Immature natural killer cell (primary cell): Measurements from ENCODE around the gene CEP112. TPM values are rescaled to one million over a fixed set of nuclear protein-coding genes. Genes with fewer than 3 reads are reported as not detected.
"Not testable (repeated sequence)": the region's sequence is repeated elsewhere in the genome, so short reads cannot be mapped to it uniquely, and the experiment has no call there.

Experiments used
- DNase-seq, 3 donors: peaks; one replicate each; pipeline ENCODE4 v3.0.0; 2022; ENCODE audit warnings: mixed read lengths in 1 of 3
- H3K27ac Mint-ChIP-seq, 6 donors: one replicate each; pipeline ENCODE4 v1.8.0; 2020; ENCODE audit warnings: mixed read lengths in 6 of 6, mild to moderate bottlenecking in 5 of 6, inconsistent platforms in 4 of 6, moderate library complexity in 3 of 6
- H3K27me3 Mint-ChIP-seq, 3 donors: one replicate each; pipeline ENCODE4 v1.8.0; 2020 to 2021; ENCODE audit warnings: low read depth in 3 of 3, mild to moderate bottlenecking in 3 of 3, mixed read lengths in 3 of 3, moderate library complexity in 3 of 3, inconsistent platforms in 1 of 3
- H3K36me3 Mint-ChIP-seq, 3 donors: one replicate each; pipeline ENCODE4 v1.8.0; 2020; ENCODE audit warnings: mixed read lengths in 3 of 3, inconsistent platforms in 2 of 3, mild to moderate bottlenecking in 2 of 3
- H3K4me1 Mint-ChIP-seq, 2 donors: one replicate each; pipeline ENCODE4 v1.8.0; 2020; ENCODE audit warnings: inconsistent platforms in 2 of 2, mild to moderate bottlenecking in 2 of 2, mixed read lengths in 2 of 2, moderate library complexity in 1 of 2
- H3K4me3 Mint-ChIP-seq, 5 donors: one replicate each; pipeline ENCODE4 v1.8.0; 2020; ENCODE audit warnings: mild to moderate bottlenecking in 5 of 5, mixed read lengths in 5 of 5, inconsistent platforms in 3 of 5, moderate library complexity in 3 of 5
- H3K9me3 Mint-ChIP-seq, 6 donors: one replicate each; pipeline ENCODE4 v1.8.0; 2020; ENCODE audit warnings: mild to moderate bottlenecking in 6 of 6, mixed read lengths in 6 of 6, inconsistent platforms in 4 of 6, moderate library complexity in 3 of 6
- polyA plus RNA-seq, 3 donors: library from polyadenylated mRNA; unstranded; fragments of 300-500 nt; fragmentation: Illumina TruSeq; gene quantifications; one replicate each; pipeline ENCODE4 v1.2.3, GENCODE V29; 2021

The CEP112 gene
- polyA plus RNA-seq, 3 donors from 2014 or later, result 0.13 to 0.25 TPM; not detected in 1

- Mint-ChIP-seq H3K27ac (no peak overlapping the region), H3K4me3 (no peak overlapping the region), H3K36me3 (no peaks in the 10 kb centered on the region), H3K4me1 (no peaks in the 10 kb centered on the region), H3K27me3 (peaks cover 0 to 3% (median 0%) of the 10 kb centered on the region in 3 donors), H3K9me3 (no peaks in the 10 kb centered on the region)
- DNase-seq, result no peak
Observed at GRCh38 chr17:65685110-65685509, 506.8 kb downstream of the CEP112 start.

DNA sequence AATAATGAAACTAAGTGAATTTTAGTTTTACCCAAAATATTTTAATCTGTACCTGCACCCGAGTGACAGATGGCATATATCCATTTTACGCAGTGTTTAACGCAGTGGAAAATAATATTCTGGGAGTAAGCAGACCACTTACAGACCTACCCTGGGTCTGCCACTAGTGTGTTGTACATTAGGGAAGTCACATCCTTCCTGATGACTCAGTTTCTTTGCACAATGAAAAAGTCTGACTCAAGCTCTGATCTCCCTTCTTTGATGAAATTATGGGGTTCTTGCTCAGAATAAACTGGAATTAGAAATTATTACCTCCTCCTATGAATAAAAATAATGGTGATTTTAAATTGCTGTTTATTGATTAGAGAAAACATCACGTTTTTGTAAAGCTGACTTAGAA, 507.3 kb downstream of the CEP112 start:
- H3K36me3 Mint-ChIP-seq, result no peaks in the 10 kb centered on the region
- H3K27ac Mint-ChIP-seq, result no peak overlapping the region
- no peaks in the 10 kb centered on the region for H3K9me3 Mint-ChIP-seq
- no peak for DNase-seq
- H3K4me3 Mint-ChIP-seq, result no peak overlapping the region
- H3K4me1 Mint-ChIP-seq, result no peaks in the 10 kb centered on the region
- peaks cover 0 to 3% (median 3%) of the 10 kb centered on the region in 3 donors for H3K27me3 Mint-ChIP-seq

GRCh38 chr17:65683428-65683827, 508.5 kb downstream of the CEP112 start:
- Mint-ChIP-seq H3K27me3 (peaks cover 0 to 5% (median 5%) of the 10 kb centered on the region in 3 donors), H3K36me3 (no peaks in the 10 kb centered on the region), H3K9me3 (no peaks in the 10 kb centered on the region), H3K4me3 (no peak overlapping the region), H3K27ac (no peak overlapping the region), H3K4me1 (no peaks in the 10 kb centered on the region)
- DNase-seq, result no peak

DNA sequence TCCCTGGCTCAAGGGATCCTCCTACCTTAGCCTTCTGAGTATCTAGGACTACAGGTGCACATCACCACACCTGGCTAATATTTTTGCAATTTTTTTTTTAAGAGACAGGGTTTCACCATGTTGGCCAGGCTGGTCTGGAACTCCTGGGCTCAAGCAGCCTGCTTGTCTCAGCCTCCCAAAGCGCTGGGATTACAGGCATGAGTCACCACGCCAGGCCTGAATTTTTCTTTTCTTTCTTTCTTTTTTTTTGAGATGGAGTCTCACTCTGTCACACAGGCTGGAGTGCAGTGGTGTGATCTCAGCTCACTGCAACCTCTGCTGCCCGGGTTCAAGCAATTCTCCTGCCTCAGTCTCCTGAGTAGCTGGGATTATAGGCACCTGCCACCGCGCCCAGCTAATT, 510.2 kb downstream of the CEP112 start:
- H3K9me3 Mint-ChIP-seq, H3K36me3 Mint-ChIP-seq, H3K27ac Mint-ChIP-seq: not testable (repeated sequence)

GRCh38 chr17:65679165-65679845, 512.6 kb downstream of the CEP112 start:
- H3K4me3 Mint-ChIP-seq, result no peak overlapping the region
- peaks cover 0 to 10% (median 5%) of the 10 kb centered on the region in 3 donors for H3K27me3 Mint-ChIP-seq
- no peak overlapping the region for H3K27ac Mint-ChIP-seq
- no peaks in the 10 kb centered on the region for H3K9me3 Mint-ChIP-seq
- H3K4me1 Mint-ChIP-seq, result no peaks in the 10 kb centered on the region
- DNase-seq, result no peak
- H3K36me3 Mint-ChIP-seq, result no peaks in the 10 kb centered on the region

More for the DNA sequence above, 510.2 kb downstream of the CEP112 start:
- DNase-seq, H3K4me3 Mint-ChIP-seq, H3K4me1 Mint-ChIP-seq, H3K27me3 Mint-ChIP-seq: not testable (repeated sequence)

DNA sequence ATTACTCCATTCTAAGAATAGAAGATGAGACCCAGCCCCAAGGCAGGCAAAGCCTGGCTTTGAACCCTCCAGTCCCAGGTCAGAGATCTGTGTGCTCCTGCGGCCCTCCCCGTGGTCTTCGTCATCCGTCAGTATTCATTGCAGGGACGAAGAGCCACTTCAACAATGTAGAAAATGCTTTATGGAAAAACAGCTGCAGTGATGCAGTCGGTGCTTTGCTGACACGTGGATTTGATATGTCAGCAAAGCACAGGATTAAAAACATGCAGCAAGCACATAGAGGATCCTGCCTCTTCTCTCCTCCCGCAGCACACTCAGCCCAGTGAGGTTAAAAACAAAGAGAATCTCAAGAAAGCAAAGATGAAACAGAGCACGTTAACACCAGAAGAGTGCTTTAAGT, 513.4 kb downstream of the CEP112 start:
- H3K27me3 Mint-ChIP-seq, result peaks cover 0 to 10% (median 5%) of the 10 kb centered on the region in 3 donors
- no peaks in the 10 kb centered on the region for H3K9me3 Mint-ChIP-seq
- H3K36me3 Mint-ChIP-seq, result no peaks in the 10 kb centered on the region
- no peak overlapping the region for H3K4me3 Mint-ChIP-seq
- H3K4me1 Mint-ChIP-seq, result no peaks in the 10 kb centered on the region
- no peak for DNase-seq
- H3K27ac Mint-ChIP-seq, result no peak overlapping the region

- no peak for DNase-seq
- Mint-ChIP-seq H3K27me3 (peaks cover 0 to 10% (median 3%) of the 10 kb centered on the region in 3 donors), H3K27ac (no peak overlapping the region)
Observed at GRCh38 chr17:65677932-65678331, 514.0 kb downstream of the CEP112 start.

DNA sequence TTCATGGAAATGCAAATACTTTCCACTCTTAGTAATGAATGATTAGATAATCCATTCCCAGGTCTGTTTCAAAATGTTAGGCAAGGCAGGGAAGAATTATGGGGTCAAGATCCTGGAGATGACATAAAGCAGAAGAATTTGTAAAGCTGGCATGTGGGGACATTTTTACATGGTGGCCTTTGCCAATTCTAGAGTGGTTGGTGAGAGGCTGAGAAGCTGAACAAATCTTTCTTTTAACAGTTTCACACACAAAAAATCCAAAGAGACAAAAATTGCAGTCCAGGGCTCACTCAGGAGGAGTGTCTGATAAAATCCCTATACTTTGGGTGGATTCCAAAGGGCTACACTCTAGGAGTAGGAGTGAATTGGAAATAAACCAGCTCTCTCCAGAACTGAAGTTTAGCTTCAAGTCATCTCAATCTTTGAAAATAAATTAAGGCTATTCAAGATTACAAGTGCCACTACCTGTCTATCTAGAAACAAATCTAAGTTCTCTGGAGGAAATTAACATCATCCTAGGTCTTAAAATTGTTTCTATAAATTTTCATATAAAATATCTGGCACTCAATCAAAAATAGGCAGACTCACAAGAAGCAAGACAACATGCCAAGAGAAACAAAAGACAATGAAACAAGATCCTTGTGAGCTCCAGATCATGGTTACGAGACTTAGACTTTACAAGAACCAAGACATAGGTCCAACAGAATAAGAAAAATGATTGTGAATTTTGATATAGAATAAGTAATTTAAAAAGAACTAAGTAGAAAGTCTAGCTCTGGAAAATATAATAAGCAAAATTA, 517.5 kb downstream of the CEP112 start:
- no peak for DNase-seq
- Mint-ChIP-seq H3K36me3 (no peaks in the 10 kb centered on the region), H3K27me3 (peaks cover 2 to 9% (median 2%) of the 10 kb centered on the region in 3 donors), H3K27ac (no peak overlapping the region), H3K9me3 (no peaks in the 10 kb centered on the region), H3K4me3 (no peak overlapping the region), H3K4me1 (no peaks in the 10 kb centered on the region)

More at GRCh38 chr17:65677932-65678331, 514.0 kb downstream of the CEP112 start:
- H3K36me3 Mint-ChIP-seq, result no peaks in the 10 kb centered on the region
- no peak overlapping the region for H3K4me3 Mint-ChIP-seq
- H3K9me3 Mint-ChIP-seq, result no peaks in the 10 kb centered on the region
- H3K4me1 Mint-ChIP-seq, result no peaks in the 10 kb centered on the region

DNA sequence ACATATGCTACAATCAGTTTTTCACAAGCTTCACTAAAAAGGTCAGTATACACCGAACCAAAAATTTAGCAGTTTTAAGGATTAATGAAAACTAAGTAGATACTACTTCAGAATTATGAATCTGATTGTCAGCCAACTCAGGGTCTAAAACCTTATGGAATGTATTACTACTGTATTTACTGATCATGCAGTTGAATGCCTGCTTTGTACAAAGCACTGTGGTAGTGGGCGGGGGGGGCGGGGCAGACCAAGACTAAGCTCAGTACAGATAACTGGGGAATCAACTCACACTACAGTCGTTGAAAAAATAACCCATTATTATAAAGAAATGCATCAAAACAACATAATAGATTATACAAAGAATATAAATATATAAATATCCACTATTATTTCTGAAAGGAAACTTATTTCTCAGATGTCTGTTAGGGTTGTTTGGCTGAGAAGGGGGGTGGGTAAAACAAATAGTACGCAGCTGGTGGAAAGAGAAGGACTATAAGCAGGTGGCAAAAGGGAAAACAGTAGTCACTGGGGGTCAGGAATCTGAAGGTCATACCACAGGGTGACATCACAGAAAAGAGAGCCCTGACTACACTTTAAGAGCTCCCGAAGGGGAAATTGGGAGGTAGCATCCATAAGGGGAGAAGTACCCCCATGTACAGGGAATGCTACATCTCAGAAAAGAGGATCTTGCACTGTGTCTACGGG, 521.1 kb downstream of the CEP112 start:
- H3K27ac Mint-ChIP-seq, result no peak overlapping the region
- H3K4me1 Mint-ChIP-seq, result no peaks in the 10 kb centered on the region
- H3K9me3 Mint-ChIP-seq, result no peaks in the 10 kb centered on the region
- H3K27me3 Mint-ChIP-seq, result peaks cover under 1 to 14% (median 2%) of the 10 kb centered on the region in 3 donors
- no peak overlapping the region for H3K4me3 Mint-ChIP-seq
- DNase-seq, result no peak
- no peaks in the 10 kb centered on the region for H3K36me3 Mint-ChIP-seq

GRCh38 chr17:65668211-65668610, 523.7 kb downstream of the CEP112 start:
- Mint-ChIP-seq H3K9me3 (no peaks in the 10 kb centered on the region), H3K36me3 (no peaks in the 10 kb centered on the region), H3K4me1 (no peaks in the 10 kb centered on the region), H3K27ac (no peak overlapping the region), H3K27me3 (peaks cover 1 to 11% (median 2%) of the 10 kb centered on the region in 3 donors), H3K4me3 (no peak overlapping the region)
- no peak for DNase-seq

- Mint-ChIP-seq H3K9me3 (no peaks in the 10 kb centered on the region), H3K36me3 (no peaks in the 10 kb centered on the region), H3K27ac (no peak overlapping the region), H3K4me1 (no peaks in the 10 kb centered on the region), H3K27me3 (peaks cover 1 to 11% (median 2%) of the 10 kb centered on the region in 3 donors), H3K4me3 (no peak overlapping the region)
- DNase-seq, result no peak
Observed at GRCh38 chr17:65667656-65668055, 524.3 kb downstream of the CEP112 start.

DNA sequence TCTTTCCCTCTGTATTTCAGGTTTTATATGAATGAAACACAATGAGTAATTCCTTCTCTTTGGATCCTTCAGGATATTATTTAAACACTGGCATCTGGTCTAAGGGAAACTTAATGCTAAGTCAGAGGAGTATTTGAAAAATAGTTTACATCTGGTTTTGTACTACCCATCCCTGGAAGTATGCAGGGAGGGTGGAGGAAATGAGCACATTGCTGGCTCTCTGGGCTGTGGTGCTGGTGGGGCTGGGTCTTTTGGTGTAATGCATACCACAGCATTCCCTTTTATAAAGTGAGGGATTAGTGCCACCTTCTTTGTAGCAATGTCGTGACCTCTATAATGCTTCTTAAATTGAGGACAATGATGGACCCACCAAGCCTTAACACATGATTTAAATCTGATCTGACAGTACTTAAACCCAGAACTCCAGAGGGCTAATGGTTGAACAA, 525.0 kb downstream of the CEP112 start:
- no peaks in the 10 kb centered on the region for H3K36me3 Mint-ChIP-seq
- H3K4me3 Mint-ChIP-seq, result no peak overlapping the region
- no peak overlapping the region for H3K27ac Mint-ChIP-seq
- H3K9me3 Mint-ChIP-seq, result no peaks in the 10 kb centered on the region
- no peaks in the 10 kb centered on the region for H3K4me1 Mint-ChIP-seq
- no peak for DNase-seq
- peaks cover 1 to 9% (median 2%) of the 10 kb centered on the region in 3 donors for H3K27me3 Mint-ChIP-seq

DNA sequence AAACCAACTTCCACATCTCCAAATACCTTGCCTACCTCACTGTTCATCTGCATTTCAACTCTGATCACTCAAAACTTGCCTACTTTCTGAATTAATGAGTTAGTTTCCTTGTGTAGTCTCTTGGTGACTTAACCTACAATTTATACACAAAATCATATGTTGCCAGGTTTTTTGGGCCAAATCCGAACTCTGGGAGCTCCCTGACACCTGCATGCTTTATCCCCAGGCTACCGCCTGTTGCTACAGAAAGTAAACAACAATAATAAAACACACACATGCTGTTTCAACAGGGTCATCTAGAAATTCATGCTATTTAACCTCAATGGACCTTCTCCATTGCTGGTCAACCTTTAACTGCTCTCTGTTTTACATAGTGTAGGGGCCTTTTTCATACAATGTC, 526.0 kb downstream of the CEP112 start:
- Mint-ChIP-seq H3K4me1 (no peaks in the 10 kb centered on the region), H3K27me3 (peaks cover under 1 to 9% (median 1%) of the 10 kb centered on the region in 3 donors), H3K36me3 (no peaks in the 10 kb centered on the region), H3K4me3 (no peak overlapping the region), H3K9me3 (no peaks in the 10 kb centered on the region), H3K27ac (no peak overlapping the region)
- no peak for DNase-seq

DNA sequence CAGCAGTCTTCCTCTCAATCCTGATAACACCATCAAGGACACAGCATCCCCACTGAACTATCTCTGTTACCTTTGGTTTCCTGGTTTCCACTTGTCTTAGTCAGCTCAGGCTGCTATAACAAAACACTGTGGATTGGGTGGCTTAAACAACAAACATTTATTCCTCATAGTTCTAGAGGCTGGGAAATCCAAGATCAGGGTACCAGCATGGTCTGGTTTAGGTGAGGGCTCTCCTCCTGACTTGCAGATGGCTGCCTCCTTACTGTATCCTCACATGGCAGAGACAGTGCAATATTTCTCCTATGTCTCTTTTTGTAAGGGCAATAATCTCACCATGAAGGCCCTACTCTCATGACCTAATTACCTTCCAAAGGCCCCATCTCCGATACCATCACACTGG, 527.2 kb downstream of the CEP112 start:
- DNase-seq, result no peak
- H3K27ac Mint-ChIP-seq, result no peak overlapping the region
- no peak overlapping the region for H3K4me3 Mint-ChIP-seq
- peaks cover 0 to 9% (median 2%) of the 10 kb centered on the region in 3 donors for H3K27me3 Mint-ChIP-seq
- H3K36me3 Mint-ChIP-seq, result no peaks in the 10 kb centered on the region
- H3K9me3 Mint-ChIP-seq, result no peaks in the 10 kb centered on the region
- no peaks in the 10 kb centered on the region for H3K4me1 Mint-ChIP-seq
